ENCODE measurements around the gene RBMS1. TPM values are rescaled to one million over a fixed set of nuclear protein-coding genes. Genes with fewer than 3 reads are reported as not detected.
A peak's percentile ranks its signal among the peaks of the same experiment; 100 is the strongest.

RBMS1 gene
- total RNA-seq, 1 donor from 2014 or later, result 116 TPM

- no peak for DNase-seq (ENCODE audit: low read depth)
Observed at GRCh38 chr2:160301420-160301819, 192.2 kb downstream of the RBMS1 start.

DNA sequence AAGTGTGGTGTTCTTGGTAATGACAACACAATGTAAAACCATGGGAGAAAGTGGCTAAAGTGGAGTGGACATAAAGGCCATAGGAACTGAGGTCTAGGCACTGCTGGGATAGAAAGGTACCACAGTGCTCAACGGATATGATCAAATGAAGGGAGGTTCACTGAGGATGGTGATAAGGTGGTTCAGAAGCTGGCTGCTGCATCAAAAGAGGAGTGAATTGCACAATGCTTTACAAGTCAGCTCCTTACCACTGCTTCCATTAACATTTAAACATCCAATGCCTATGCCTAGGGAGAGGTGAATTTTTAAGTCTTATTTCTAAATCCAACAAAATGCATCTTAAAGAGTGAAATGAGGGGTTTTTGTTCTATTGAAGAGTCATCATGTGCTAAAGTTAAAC lies 193.4 kb downstream of the RBMS1 start:
- DNase-seq (ENCODE audit: low read depth), result no peak

- DNase-seq (ENCODE audit: low read depth), result no peak
Observed at GRCh38 chr2:160299540-160299939, 194.1 kb downstream of the RBMS1 start.

GRCh38 chr2:160298960-160299359 lies 194.6 kb downstream of the RBMS1 start:
- DNase-seq (ENCODE audit: low read depth), result peak; percentile 42

- no peak for DNase-seq (ENCODE audit: low read depth)
Observed at GRCh38 chr2:160295519-160296207, 197.9 kb downstream of the RBMS1 start.

DNA sequence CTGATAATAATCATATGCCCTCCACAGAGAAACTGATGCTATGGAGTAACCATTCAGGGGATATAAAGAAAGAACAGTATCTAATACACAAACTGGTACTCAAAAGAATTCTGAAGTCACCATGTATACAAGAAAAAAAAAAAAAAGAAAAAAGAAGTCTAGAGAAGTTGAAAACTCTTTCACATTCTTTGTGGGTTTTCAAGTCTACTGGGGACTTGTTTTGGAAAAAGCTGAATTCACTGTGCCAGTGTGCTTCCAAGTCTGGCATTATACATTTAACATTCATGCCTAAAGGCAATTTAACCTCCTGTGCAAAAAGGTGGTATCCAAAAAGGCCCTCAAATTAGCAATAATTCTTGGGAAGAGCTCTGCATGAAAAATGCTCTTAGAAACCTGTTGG lies 198.7 kb downstream of the RBMS1 start:
- DNase-seq (ENCODE audit: low read depth), result no peak

DNA sequence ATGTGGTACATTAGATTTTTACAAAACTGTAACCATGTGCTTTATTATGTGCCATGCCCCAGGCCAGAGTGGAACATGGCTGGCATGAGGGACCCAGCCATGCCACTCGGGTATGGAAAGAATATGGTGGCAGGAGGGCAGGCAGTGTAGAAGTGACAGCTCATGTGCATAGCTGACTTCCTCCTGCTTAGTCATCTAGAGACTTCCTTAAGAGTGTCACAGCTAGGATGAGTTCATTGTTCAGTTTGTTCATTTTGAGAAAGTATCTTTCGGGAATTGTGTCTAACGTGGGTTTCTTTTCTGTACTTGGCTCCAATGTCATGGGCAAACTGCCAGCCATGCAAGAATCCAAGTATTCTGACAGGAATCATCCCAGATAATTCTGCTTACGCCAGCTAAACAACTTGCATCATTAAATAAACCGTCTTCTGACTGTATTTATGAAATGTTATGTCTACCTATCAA lies 199.2 kb downstream of the RBMS1 start:
- peak; percentile 50 for DNase-seq (ENCODE audit: low read depth)

GRCh38 chr2:160293391-160294091 lies 200.1 kb downstream of the RBMS1 start:
- peak; percentile 59 for DNase-seq (ENCODE audit: low read depth)

GRCh38 chr2:160292225-160292624 lies 201.4 kb downstream of the RBMS1 start:
- DNase-seq (ENCODE audit: low read depth), result no peak

DNA sequence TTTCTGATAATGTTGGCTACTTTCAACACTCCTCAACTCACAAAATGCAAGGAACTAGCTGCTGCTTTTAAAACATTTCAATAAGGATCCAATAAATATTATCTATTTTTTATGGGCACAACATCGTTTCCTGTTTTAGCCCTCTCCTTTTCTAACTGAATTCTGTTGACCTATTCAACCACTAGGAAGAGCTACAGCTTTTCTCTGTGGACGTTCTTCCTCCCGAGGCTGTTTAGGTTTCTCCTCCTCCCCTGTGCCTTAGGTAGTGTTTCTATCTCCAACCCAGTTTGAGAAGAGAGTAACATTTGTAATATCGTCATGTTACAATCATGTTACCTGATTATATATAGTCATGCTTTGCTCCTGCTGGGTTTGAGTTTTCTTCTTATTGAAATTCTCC lies 202.2 kb downstream of the RBMS1 start:
- no peak for DNase-seq (ENCODE audit: low read depth)

- no peak for DNase-seq (ENCODE audit: low read depth)
Observed at GRCh38 chr2:160290598-160290997, 203.0 kb downstream of the RBMS1 start.

DNA sequence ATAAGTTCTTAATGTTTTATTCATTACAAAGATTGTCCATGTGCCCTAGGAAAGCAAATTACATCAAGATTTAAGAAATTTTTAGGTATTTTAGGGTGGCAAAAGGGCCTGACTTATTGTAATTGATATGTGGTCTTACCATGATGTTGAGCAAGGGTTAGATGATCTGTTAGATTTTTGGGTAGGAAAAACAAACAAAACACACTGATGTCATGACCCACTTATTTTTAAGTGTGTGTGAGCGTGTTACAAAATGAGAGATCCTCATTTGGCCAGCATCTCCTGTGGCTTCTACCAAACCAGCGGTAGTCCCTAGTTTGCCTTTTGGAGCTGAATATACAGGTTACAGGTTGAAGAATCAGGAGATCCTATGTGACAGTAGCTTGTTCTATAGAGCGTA lies 203.8 kb downstream of the RBMS1 start:
- no peak for DNase-seq (ENCODE audit: low read depth)

GRCh38 chr2:160289126-160289525 lies 204.5 kb downstream of the RBMS1 start:
- no peak for DNase-seq (ENCODE audit: low read depth)

GRCh38 chr2:160288324-160288723 lies 205.3 kb downstream of the RBMS1 start:
- DNase-seq (ENCODE audit: low read depth), result no peak

DNA sequence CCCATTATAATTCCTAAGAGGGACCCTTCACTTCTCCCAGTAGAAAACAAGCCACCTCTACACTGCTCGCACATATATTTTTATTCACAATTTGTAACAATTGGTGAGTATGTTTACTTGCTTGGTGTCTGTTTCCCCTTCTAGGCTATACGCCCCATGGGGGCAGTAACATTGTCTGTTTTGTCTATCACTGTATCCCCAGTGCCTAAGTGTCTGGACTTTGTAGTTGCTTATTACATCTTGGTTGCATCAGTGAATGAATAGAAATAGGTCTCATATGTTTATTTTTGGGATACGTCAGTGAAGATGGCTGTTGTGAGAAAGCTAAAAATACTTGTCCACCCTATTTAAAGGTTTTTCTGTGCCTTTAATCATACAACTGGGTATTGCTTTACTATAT lies 206.1 kb downstream of the RBMS1 start:
- no peak for DNase-seq (ENCODE audit: low read depth)

GRCh38 chr2:160286551-160286950 lies 207.1 kb downstream of the RBMS1 start:
- DNase-seq (ENCODE audit: low read depth), result no peak

- DNase-seq (ENCODE audit: low read depth), result no peak
Observed at GRCh38 chr2:160283675-160284074, 209.9 kb downstream of the RBMS1 start.

DNA sequence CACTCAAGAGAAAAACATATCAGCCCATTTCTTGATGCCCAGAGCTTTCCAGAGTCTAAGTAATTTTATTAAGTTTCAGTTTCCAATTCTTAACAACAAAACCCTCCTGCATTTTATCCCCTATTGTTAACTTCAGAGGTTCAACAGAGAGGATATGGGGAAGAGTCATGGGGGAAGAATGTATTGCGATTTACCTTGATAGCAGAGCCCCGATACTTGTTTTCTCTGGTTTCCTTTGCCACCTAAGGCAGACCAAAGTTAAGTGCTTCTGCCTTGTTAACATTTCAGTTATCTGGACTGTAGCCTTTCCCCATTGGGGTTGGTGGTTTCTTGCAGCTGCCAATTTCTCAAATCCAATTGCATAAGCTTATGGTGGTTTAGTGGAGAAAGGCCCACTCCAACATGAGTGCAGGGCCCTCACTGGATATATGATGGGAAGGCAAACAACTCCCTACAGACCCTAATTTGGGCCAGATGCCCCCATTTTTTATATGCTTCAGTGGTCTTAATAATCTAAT lies 211.5 kb downstream of the RBMS1 start:
- peak; percentile 61 for DNase-seq (ENCODE audit: low read depth)

DNA sequence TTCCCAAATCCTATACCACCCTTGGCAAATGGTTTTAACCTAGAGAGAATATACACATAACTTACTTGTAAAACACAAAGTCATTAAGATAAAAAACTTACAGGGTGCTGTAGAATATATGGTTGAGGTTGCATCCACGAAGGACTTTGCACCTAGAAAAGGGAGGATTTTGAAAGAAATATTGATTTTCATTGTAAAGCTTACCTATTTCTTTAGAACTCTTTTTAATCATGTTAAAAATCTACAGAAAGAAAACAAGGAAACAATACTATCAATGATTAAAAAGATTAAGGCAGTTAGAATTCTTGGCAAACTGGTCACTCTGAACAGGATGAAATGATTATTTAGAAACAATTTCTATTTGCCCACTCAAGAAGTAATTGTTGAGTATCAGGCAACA lies 212.4 kb downstream of the RBMS1 start:
- peak; percentile 59 for DNase-seq (ENCODE audit: low read depth)

DNA sequence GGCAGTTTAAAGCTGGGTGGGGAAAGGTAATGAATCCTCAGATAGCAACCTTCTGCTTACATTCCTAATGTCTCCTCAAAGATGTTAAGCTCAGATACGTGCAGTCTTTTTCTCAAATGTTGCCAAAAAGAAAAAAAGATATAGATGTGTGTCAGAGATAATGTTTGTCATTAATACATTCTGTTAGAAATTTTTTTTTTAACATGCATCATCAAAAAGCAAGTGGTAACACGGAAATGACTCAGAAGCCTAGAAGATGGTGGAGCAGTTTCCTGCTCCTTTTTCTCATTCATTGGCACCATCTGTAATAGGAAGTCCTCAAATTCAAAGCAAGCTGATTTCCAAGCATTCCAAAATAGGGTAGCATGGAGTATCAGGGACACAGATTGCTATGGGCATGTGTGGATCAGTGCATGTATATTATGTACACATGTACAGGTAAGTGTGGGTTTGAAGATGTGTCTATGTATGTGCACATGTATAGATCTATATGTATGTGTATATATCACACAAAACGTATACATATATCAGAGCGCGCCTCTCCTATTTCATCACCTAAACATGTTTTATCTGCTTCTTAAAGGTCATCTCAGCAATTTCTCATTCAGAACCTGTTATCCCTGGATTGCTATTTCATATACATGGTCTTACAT lies 213.7 kb downstream of the RBMS1 start:
- no peak for DNase-seq (ENCODE audit: low read depth)

- no peak for DNase-seq (ENCODE audit: low read depth)
Observed at GRCh38 chr2:160278879-160279177, 214.8 kb downstream of the RBMS1 start.

- DNase-seq (ENCODE audit: low read depth), result no peak
Observed at GRCh38 chr2:160278101-160278878, 215.3 kb downstream of the RBMS1 start.

Data from renal cortical epithelial cell (primary cell).